NAMALWA (cell line): ENCODE data around the gene PLEKHH3.
A peak's percentile ranks its signal among the peaks of the same experiment; 100 is the strongest.
"Not testable (repeated sequence)": the region's sequence is repeated elsewhere in the genome, so short reads cannot be mapped to it uniquely, and the experiment has no call there.

Experiments used
- DNase-seq: peaks from one replicate; pipeline ENCODE4 v3.0.0-alpha.2; 2015; ENCODE audit warnings: low spot score

PLEKHH3 gene

GRCh38 chr17:42670789-42671657, 5.8 kb downstream of the PLEKHH3 start:
- no peak for DNase-seq

- DNase-seq: no peak
Measured at GRCh38 chr17:42669977-42670788, 6.6 kb downstream of the PLEKHH3 start.

- DNase-seq: no peak
Measured at GRCh38 chr17:42669705-42669976, 7.2 kb downstream of the PLEKHH3 start.

GRCh38 chr17:42667088-42667951, 9.5 kb downstream of the PLEKHH3 start:
- no peak for DNase-seq

- DNase-seq: not testable (repeated sequence)
Measured at GRCh38 chr17:42666126-42666525, 10.7 kb downstream of the PLEKHH3 start.

- no peak for DNase-seq
Measured at GRCh38 chr17:42665581-42666001, 11.2 kb downstream of the PLEKHH3 start.

GRCh38 chr17:42660692-42661345, 16.0 kb downstream of the PLEKHH3 start:
- DNase-seq: no peak

- DNase-seq: not testable (repeated sequence)
Measured at GRCh38 chr17:42659932-42660274, 16.9 kb downstream of the PLEKHH3 start.

- peak; percentile 70 for DNase-seq
Measured at GRCh38 chr17:42659079-42659931, 17.5 kb downstream of the PLEKHH3 start, which contains the start of gene TUBG2. TUBG2 (plus strand) TSS chr17:42659284; CDS start chr17:42659504, 220 bp downstream.

- no peak for DNase-seq
Measured at GRCh38 chr17:42657824-42658588, 18.8 kb downstream of the PLEKHH3 start.

GRCh38 chr17:42655528-42655927, 21.3 kb downstream of the PLEKHH3 start:
- no peak for DNase-seq

GRCh38 chr17:42653179-42654124, 23.3 kb downstream of the PLEKHH3 start:
- DNase-seq: no peak

- no peak for DNase-seq
Measured at GRCh38 chr17:42651392-42651791, 25.4 kb downstream of the PLEKHH3 start.

- DNase-seq: no peak
Measured at GRCh38 chr17:42647778-42648177, 29.0 kb downstream of the PLEKHH3 start.

GRCh38 chr17:42642336-42642735, 34.5 kb downstream of the PLEKHH3 start:
- no peak for DNase-seq

- DNase-seq: no peak
Measured at GRCh38 chr17:42640121-42640520, 36.7 kb downstream of the PLEKHH3 start.

GRCh38 chr17:42639525-42640113, 37.2 kb downstream of the PLEKHH3 start:
- no peak for DNase-seq

- DNase-seq: no peak
Measured at GRCh38 chr17:42632949-42633444, 43.8 kb downstream of the PLEKHH3 start.
